ENCODE results near the gene PLEKHA7. TPM values are rescaled to one million over a fixed set of nuclear protein-coding genes. Genes with fewer than 3 reads are reported as not detected.
A peak's percentile ranks its signal among the peaks of the same experiment; 100 is the strongest.

Gene PLEKHA7
- polyA plus RNA-seq, 3 donors from 2014 or later = 0.28 to 0.31 TPM; not detected in 1

DNA sequence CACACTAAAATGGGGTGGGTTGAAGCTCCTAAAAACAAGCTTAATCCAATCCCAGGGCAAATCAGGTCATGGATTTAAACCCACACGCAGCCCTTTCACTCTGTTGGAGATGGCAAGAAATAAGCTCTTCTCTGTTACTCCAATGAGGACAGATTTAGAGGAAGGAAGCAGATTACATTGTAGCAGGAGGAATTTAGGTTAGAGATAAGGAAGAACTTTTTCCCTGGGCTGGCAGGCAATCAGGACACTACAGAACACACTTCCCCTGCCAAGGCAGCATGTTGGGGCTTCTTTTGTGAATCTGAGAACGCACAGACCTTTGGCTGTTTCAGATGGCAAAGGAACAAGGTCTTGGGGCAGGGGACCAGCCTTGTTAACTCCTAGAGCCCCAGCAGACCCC lies 229.5 kb downstream of the PLEKHA7 start:
- Mint-ChIP-seq H3K27me3 (ENCODE audit: low read depth in 3 of 3) (peaks cover 0 to 2% (median 2%) of the 10 kb centered on the region in 3 donors), H3K4me1 (no peaks in the 10 kb centered on the region), H3K36me3 (no peaks in the 10 kb centered on the region), H3K27ac (no peak overlapping the region), H3K4me3 (no peak overlapping the region), H3K9me3 (no peaks in the 10 kb centered on the region)
- no peak for DNase-seq

DNA sequence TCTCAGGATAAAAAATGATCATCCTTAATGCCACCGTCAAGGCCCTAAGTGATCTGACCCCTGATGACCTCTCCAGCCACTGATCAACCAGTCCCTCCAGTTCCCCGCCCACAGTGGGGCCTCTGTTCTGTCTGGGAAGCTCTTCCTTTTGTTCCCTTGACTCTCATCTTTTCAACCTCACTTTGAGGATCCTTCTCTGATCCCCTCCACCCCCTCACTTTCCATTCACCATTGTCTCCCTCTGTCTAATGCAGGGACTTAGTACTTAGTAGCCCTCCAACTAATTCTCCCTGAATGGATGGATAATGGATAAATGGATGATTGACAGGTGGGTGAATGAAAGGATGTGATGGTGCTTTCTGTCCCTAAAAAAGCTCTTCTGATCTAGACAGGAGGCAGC lies 230.1 kb downstream of the PLEKHA7 start:
- Mint-ChIP-seq H3K27ac (no peak overlapping the region), H3K9me3 (no peaks in the 10 kb centered on the region), H3K4me3 (no peak overlapping the region), H3K4me1 (no peaks in the 10 kb centered on the region), H3K27me3 (ENCODE audit: low read depth in 3 of 3) (peaks cover 0 to 2% (median 2%) of the 10 kb centered on the region in 3 donors), H3K36me3 (no peaks in the 10 kb centered on the region)
- DNase-seq = no peak

DNA sequence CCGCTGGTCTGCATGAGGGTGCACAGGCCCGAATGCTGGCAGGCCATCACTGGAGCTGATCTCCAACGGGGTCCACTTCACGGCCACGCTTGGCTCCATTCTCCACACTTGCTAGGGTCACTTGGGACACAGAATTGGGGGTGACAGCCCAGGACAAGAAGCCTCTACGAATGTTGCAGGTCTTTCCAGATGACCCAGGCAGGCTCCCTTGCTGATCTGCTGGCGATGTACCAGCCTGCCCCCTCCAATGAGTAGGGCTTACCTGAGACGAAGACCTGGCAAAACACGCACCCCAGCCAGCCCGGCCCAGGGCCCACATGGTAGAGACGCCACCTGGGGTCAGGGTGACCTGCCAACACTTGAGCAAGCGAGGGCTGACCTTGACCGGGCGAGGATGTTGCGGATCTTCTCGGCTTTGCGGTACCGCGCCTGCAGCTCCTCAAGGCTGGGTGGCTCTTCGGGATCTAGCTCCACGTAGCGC lies 230.9 kb downstream of the PLEKHA7 start:
- Mint-ChIP-seq H3K4me3 (no peak overlapping the region), H3K27ac (no peak overlapping the region), H3K9me3 (no peaks in the 10 kb centered on the region), H3K27me3 (ENCODE audit: low read depth in 3 of 3) (peaks cover 0 to 2% (median 2%) of the 10 kb centered on the region in 3 donors), H3K36me3 (no peaks in the 10 kb centered on the region), H3K4me1 (no peaks in the 10 kb centered on the region)
- no peak for DNase-seq

DNA sequence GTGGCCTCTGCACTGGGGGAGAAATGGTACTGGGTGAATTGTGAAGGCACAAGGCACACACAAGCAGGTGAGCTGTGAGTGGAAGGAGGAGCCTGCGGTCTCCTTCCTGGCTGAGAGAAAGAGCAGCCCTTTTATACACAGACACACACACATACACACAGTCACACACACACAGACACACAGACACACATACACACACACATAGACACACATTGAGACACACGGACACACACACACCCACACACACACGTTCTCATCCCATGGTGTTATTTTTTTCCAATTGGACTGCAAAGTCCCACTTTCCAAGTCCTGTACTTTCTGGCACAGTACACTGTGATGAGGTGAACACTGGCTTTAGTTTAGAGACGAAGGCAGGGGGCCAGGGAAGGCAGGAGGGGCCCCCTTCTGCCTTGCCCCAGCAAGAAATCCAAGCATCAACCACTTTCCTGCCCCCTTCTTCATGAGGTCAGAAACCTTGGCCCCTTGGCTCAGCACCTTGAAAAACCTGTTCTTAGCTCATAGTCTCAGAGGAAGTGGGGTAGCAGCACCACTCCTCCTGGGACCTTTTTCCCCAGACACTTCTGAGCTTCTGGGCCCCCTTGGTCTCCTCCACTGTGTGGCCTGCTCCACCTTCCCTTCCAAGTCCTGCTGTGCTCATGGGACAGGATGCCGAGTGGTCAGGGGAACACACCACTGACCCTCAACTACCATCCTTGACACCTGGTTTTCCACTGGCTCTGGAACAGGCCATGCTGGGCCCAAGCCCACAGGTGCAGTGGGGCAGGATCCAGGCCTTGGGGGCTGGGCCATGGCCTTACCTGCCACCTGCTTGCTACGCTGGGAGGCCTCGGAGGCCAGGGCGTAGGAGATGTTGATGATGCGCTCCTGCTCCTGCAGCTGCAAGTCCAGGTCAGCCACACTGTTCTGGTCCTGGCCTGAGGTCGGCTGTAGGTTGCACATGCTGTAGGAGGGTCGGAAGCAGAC lies 232.0 kb downstream of the PLEKHA7 start:
- Mint-ChIP-seq H3K36me3 (no peaks in the 10 kb centered on the region), H3K4me1 (no peaks in the 10 kb centered on the region), H3K27me3 (ENCODE audit: low read depth in 3 of 3) (peaks cover 0 to 2% (median 2%) of the 10 kb centered on the region in 3 donors), H3K4me3 (no peak overlapping the region), H3K27ac (peak overlapping the region in 1 of 6 donors; percentile 76), H3K9me3 (no peaks in the 10 kb centered on the region)
- no peak for DNase-seq

DNA sequence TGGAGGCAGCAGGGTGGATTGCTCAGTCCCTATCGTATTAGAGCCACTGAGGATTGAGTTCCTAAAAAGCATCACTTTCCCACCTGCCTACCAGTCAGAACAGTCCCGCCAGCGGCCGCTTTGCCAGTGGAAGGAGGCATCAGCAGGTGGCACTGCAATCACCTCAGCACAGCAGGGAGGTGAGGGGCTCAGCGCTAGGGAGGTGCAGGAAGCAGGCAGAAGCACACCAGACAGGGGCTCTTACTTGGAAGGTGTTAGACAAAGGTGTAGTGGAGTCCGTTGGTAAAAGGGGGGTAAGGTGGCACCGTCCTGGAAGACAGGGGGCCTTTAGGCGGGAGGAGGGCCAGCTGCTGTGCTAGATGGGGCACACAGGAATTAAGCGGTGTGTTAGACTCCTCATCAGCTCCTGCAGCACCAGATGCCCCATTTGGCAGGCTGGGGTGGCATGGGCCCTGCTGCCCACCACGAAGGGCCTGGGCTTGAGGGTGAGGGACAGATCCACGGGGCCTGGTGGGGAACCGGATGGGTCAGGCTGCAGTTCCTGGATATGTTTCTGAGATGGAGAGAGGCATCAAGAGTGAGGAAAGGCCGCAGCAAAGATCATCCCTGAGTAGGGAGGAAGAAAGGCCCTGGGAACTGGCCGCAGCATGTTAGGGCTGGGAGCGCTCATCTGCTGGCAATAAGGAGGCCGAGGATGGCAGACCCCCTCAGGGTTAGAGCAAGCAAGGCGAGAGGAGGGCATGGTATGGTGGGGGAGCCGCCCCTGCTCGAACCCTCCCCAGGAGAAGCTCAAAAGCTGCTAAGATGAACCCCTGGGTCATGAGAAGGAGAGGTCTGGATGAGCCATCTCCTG lies 233.3 kb downstream of the PLEKHA7 start:
- Mint-ChIP-seq H3K27ac (no peak overlapping the region), H3K36me3 (no peaks in the 10 kb centered on the region)

DNA sequence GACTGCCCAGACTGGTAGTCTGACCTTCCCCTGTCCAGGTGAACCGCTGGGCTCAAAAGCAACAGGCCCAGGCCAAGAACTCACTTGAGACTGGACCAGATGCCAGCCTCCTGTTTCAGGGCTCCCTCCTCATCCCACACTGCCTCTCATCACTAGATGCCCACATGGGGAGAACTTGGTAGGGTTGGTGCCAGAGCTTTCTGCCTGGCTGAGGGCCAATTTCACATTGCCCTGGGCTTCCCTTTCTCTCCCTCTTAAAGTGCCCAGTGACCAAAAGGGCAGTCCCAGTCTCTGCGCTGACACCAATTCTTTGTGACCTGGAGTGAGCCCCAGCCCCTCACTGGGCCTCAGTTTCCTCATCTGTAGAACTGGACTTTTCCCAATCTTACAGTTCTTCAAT lies 234.1 kb downstream of the PLEKHA7 start:
- peaks cover 0 to 2% (median 2%) of the 10 kb centered on the region in 3 donors for H3K27me3 Mint-ChIP-seq (ENCODE audit: low read depth in 3 of 3)
- H3K27ac Mint-ChIP-seq = no peak overlapping the region
- H3K4me1 Mint-ChIP-seq = no peaks in the 10 kb centered on the region
- DNase-seq = no peak
- H3K9me3 Mint-ChIP-seq = no peaks in the 10 kb centered on the region
- no peak overlapping the region for H3K4me3 Mint-ChIP-seq
- no peaks in the 10 kb centered on the region for H3K36me3 Mint-ChIP-seq

More for the DNA sequence above, 233.3 kb downstream of the PLEKHA7 start:
- Mint-ChIP-seq H3K4me1 (no peaks in the 10 kb centered on the region), H3K4me3 (no peak overlapping the region), H3K9me3 (no peaks in the 10 kb centered on the region), H3K27me3 (ENCODE audit: low read depth in 3 of 3) (peaks cover 0 to 2% (median 2%) of the 10 kb centered on the region in 3 donors)
- no peak for DNase-seq

DNA sequence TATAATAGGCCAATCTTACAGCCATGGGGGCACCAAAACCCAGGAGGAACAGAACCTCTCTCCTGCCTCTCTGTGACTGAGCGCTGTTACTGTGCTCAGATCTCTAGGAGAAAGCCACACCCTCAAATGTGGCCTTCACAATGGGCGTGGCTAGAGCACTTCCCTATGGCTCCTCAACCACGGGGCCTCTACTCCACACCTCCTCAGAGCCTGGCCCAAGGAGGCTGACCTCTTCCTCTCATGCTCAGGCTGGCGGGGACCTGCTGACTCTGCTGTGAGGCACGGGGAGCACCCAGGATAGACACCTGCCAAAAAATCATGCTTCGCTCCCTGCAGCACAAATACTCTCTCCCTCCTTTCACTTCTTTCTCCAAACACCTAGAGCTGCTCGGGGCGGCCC lies 234.8 kb downstream of the PLEKHA7 start:
- no peak for DNase-seq
- no peaks in the 10 kb centered on the region for H3K9me3 Mint-ChIP-seq
- H3K4me3 Mint-ChIP-seq = no peak overlapping the region
- peaks cover 0 to 4% (median 2%) of the 10 kb centered on the region in 3 donors for H3K27me3 Mint-ChIP-seq (ENCODE audit: low read depth in 3 of 3)
- H3K36me3 Mint-ChIP-seq = no peaks in the 10 kb centered on the region
- no peaks in the 10 kb centered on the region for H3K4me1 Mint-ChIP-seq
- H3K27ac Mint-ChIP-seq = no peak overlapping the region

DNA sequence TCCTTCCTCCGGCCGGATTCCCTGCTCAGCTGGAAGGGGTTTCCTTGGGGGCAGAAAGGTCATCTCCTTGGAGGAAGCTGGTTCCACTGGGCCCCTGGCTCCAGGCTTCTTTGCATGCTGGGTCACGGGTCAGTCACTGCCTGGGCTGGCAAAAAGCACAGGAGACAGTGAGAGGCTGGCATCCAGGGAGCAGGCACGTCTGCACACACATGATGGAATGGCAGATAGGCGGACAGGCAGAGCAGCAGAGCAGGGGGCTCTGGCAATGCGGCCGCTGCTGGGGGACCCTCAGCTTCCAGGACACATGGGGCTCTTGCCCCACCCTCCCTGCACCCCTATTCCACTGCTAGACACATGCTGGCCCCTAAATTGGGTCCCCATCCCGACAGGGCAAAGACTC lies 235.3 kb downstream of the PLEKHA7 start:
- Mint-ChIP-seq H3K4me1 (no peaks in the 10 kb centered on the region), H3K4me3 (no peak overlapping the region), H3K27me3 (ENCODE audit: low read depth in 3 of 3) (peaks cover 0 to 4% (median 2%) of the 10 kb centered on the region in 3 donors), H3K9me3 (no peaks in the 10 kb centered on the region), H3K27ac (no peak overlapping the region), H3K36me3 (no peaks in the 10 kb centered on the region)
- no peak for DNase-seq

DNA sequence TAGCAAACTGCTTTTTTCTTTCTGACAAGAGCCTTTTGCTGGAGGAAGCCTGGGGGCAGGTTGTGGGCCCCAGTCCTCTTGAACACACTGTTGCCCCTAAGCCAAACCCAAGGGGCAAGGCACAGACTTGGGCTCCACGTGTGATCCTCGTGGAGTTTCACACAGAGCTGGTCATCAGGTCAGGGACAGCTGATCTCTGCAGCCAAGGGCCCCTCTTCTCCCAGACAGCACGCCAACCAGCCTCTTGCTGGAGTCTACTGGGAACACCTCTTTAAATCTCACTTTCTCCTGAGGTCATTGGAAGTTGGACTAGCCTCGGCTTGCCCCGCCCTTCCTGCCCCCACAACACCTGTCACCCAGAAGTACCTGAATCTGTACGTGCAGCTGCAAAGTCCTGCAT lies 235.9 kb downstream of the PLEKHA7 start:
- Mint-ChIP-seq H3K9me3 (no peaks in the 10 kb centered on the region), H3K4me1 (no peaks in the 10 kb centered on the region), H3K36me3 (no peaks in the 10 kb centered on the region), H3K27me3 (ENCODE audit: low read depth in 3 of 3) (peaks cover 0 to 4% (median 2%) of the 10 kb centered on the region in 3 donors), H3K4me3 (no peak overlapping the region), H3K27ac (no peak overlapping the region)
- no peak for DNase-seq

DNA sequence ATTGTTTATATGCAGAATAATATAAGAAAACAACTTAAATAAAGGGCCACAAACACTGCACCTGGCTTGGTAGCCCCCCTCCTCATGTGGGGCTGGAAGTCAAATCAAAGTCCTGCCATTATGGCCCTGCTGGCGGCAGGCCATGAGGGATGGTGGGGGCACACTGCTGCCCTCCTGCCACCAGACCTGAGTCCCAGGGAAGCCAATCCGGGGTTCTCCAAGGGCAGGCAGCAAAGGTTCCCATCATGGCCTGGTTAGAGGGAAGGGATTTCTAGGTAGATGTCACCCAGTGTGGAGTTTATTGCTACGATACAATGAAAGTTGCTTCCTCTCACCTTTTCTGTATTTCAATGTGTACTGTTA lies 236.6 kb downstream of the PLEKHA7 start:
- Mint-ChIP-seq H3K9me3 (no peaks in the 10 kb centered on the region), H3K27ac (no peak overlapping the region), H3K36me3 (no peaks in the 10 kb centered on the region), H3K4me3 (no peak overlapping the region), H3K4me1 (no peaks in the 10 kb centered on the region), H3K27me3 (ENCODE audit: low read depth in 3 of 3) (peaks cover 0 to 4% (median 2%) of the 10 kb centered on the region in 3 donors)
- DNase-seq = no peak

DNA sequence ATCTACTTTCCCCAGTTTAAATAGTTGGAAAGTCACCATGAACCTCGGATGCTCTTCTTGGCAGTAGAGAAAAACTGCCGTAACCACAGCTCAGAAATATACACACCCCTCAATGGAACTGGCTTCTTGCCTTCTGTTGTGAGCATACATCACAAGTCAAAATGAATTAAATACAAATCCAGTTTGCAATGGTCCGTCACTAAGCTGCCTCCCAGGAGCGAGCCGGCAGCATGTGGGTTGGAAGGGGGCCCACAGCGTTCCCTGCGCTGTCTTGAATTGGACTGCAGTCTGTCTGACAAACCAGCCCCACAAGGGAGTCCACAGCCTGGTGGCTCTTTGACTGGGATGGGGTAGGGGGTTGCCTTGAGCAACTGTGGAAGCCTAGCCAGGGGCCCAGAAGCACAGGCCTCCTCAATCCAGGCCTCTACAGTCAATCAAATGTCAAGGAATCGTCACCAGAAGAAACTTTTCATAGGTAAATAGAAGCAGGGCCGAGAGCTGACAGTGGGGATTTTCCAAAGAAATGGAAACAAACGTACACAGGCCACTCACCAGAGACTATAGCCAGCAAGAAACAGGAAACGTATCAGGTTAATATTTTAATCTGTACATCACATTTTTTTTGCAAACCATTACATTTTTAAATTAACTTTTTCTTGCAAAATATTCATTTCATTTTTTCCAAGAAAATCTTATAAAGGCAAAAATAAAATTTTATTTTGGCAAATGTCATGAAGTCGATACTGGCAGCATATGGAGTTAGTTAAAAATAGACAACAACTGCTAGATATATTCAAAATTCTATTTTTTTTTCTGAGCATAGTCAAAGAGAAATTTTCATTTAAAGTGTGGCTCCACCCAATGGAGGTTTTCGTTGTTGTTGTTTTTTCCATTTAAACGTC lies 237.3 kb downstream of the PLEKHA7 start:
- no peak for DNase-seq
- Mint-ChIP-seq H3K4me1 (no peaks in the 10 kb centered on the region), H3K36me3 (no peaks in the 10 kb centered on the region), H3K9me3 (no peaks in the 10 kb centered on the region), H3K27ac (no peak overlapping the region), H3K27me3 (ENCODE audit: low read depth in 3 of 3) (peaks cover 0 to 4% (median 2%) of the 10 kb centered on the region in 3 donors), H3K4me3 (no peak overlapping the region)

DNA sequence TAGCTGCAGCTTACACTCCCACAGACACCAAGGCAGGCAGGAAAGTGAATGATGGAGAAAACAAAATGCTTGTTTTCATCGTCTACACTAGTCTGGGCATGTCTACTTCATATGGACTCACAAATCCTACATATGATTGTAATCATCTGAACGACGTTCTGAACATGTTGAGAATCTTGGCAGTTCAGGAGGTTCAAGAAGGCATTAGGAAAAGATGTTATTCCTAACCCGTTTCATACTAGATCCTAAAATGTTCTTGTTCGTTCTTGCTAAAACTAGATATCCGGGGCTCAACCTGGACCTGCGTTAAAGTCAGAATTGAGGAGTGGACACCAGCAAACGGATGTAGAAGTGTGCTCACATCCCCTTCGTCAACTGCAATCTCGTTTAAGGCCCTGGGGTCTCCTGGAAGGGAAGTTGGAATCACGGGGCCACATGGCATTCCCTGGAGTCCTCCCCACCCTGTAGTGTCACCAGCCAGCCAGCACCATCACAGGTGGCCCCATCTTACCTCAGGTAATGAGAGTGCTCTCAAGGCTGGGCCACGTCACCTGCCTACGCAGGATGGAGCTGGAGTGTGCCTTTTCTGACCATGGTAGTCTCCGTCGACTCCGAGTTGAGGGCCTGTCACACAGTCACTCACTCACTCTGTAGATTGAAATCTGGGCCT lies 238.5 kb downstream of the PLEKHA7 start:
- peaks cover 0 to 4% (median 2%) of the 10 kb centered on the region in 3 donors for H3K27me3 Mint-ChIP-seq (ENCODE audit: low read depth in 3 of 3)
- no peak overlapping the region for H3K27ac Mint-ChIP-seq
- no peaks in the 10 kb centered on the region for H3K36me3 Mint-ChIP-seq
- no peaks in the 10 kb centered on the region for H3K4me1 Mint-ChIP-seq
- no peak for DNase-seq
- H3K4me3 Mint-ChIP-seq = no peak overlapping the region
- no peaks in the 10 kb centered on the region for H3K9me3 Mint-ChIP-seq

All from immature natural killer cell (primary cell).